AG04449 (cell line): ENCODE results near the gene CASK.

Experiments
- CTCF ChIA-PET: fragments of 350-600 bp; formaldehyde crosslinking; extraction: SDS; loops from one replicate; lab custom pipeline; 2021; ENCODE audit warnings: antibody characterized with exemption; lab: Yijun Ruan, JAX
- POLR2A ChIA-PET: fragments of 400-600, 350-600 bp; formaldehyde crosslinking; extraction: SDS; loops from one replicate; lab custom pipeline; 2020; ENCODE audit warnings: antibody characterized with exemption, inconsistent platforms; lab: Yijun Ruan, JAX
- DNase-seq: peaks from one replicate; pipeline ENCODE4 v3.0.0-alpha.2; 2010; ENCODE audit warnings: low read depth, low spot score
- H3K4me3 ChIP-seq: 2 replicates; pipeline ENCODE4 v1.5.1; 2011; ENCODE audit warnings: low read depth, mild to moderate bottlenecking, control low read depth, low read length
- TF ChIP-seq, protein P1 (sequence below): IDR thresholded peaks from one replicate; pipeline ENCODE4 v1.5.1; 2011; ENCODE audit warnings: mild to moderate bottlenecking, moderate library complexity, low read length, control low read depth, inconsistent platforms; ENCODE audit not compliant: insufficient read depth; ENCODE audit errors: missing control alignments

CASK gene, protein sequence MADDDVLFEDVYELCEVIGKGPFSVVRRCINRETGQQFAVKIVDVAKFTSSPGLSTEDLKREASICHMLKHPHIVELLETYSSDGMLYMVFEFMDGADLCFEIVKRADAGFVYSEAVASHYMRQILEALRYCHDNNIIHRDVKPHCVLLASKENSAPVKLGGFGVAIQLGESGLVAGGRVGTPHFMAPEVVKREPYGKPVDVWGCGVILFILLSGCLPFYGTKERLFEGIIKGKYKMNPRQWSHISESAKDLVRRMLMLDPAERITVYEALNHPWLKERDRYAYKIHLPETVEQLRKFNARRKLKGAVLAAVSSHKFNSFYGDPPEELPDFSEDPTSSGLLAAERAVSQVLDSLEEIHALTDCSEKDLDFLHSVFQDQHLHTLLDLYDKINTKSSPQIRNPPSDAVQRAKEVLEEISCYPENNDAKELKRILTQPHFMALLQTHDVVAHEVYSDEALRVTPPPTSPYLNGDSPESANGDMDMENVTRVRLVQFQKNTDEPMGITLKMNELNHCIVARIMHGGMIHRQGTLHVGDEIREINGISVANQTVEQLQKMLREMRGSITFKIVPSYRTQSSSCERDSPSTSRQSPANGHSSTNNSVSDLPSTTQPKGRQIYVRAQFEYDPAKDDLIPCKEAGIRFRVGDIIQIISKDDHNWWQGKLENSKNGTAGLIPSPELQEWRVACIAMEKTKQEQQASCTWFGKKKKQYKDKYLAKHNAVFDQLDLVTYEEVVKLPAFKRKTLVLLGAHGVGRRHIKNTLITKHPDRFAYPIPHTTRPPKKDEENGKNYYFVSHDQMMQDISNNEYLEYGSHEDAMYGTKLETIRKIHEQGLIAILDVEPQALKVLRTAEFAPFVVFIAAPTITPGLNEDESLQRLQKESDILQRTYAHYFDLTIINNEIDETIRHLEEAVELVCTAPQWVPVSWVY

DNA sequence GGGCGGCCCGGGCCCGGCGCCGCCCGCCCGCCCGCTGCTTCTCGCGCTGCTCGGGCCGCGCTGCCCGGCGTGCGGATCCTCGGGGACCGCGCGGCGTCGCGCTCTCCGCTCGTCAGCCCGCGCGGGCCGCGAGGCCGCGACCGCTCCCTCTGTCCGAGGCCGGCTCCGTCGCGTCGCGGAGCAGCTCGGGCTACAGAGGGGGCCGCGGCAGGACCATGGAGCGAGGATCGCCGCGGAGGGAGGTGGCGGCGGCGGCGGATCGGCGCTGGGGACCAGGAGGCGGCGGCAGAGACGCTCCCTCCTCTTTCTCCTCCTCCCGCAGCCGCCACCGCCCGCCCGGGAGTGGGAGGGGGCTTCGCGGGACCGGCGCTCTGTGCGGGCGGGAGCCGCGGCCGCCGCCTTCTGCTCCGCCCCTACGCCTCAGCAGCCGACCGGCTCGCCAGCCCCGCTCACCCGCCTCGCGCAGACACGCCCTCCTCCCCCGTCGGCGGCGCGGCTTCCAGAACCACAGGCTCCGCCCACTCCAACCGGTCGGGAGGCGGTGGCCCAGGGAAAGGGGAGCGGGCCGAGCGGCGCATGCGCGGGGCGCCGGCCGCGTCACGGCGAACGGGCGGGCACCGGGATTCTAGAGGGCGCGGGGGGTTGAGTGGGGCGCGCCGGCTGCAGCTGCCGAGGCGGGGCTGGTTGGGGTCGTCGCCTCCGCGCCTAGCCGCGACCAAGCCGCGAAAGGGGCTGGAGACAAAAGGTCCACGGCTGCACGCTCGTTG is at the start of gene CASK:
Gene CASK, minus strand, starts transcription at position 344 of the 767 bp plus-strand sequence. CDS start 566 bp downstream, outside the sequence.
- POLR2A ChIA-PET, result no interaction called here
- CTCF ChIA-PET, result no interaction called here
- TF ChIP-seq, protein P1, sequence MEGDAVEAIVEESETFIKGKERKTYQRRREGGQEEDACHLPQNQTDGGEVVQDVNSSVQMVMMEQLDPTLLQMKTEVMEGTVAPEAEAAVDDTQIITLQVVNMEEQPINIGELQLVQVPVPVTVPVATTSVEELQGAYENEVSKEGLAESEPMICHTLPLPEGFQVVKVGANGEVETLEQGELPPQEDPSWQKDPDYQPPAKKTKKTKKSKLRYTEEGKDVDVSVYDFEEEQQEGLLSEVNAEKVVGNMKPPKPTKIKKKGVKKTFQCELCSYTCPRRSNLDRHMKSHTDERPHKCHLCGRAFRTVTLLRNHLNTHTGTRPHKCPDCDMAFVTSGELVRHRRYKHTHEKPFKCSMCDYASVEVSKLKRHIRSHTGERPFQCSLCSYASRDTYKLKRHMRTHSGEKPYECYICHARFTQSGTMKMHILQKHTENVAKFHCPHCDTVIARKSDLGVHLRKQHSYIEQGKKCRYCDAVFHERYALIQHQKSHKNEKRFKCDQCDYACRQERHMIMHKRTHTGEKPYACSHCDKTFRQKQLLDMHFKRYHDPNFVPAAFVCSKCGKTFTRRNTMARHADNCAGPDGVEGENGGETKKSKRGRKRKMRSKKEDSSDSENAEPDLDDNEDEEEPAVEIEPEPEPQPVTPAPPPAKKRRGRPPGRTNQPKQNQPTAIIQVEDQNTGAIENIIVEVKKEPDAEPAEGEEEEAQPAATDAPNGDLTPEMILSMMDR, result no peak
- DNase-seq, result peak; percentile 19
- H3K4me3 ChIP-seq, result peak within 1 kb of the TSS; percentile 71

DNA sequence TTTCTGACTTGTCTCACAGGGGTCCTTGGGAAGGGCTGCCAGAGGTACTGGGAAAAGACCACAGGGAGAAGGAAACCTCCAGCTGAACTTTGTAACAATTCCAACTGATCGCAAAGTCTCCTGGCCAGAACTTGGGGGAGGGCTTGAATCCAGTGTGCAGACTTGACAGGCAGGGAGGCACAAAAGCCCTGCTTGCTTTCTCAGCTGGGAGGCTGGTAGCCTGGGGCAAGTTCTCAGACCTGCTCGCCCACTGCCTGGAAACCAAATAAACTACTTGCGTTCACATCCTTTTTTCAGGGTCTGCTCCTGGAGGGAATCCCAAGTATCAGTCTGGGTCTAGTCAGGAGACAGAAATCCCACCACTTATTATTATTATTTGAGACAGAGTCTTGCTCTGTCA is 48.0 kb upstream of the CASK start:
- H3K4me3 ChIP-seq, result no peak overlapping the region
- DNase-seq, result no peak
- ChIA-PET POLR2A (no interaction called here), CTCF (no interaction called here)
- TF ChIP-seq, protein P1, result no peak

DNA sequence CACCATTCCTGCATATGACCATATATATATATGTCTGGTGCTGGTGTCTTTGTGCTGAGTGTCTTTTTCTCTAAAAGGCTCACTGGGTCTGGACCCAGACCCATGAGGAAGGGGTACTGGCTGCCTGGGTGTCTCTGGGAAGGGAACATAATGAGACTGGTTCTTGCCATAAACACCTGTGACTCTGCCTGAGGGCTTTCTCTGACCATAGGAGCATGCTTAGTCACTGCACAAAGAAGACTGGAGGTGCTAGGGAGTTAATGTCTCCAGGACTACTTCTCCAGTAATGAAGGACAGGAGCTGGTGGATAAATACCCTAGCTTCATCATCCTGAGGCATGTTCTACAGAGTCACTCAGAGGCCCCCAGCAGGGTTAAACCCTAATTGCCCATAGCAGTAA is 47.1 kb upstream of the CASK start:
- H3K4me3 ChIP-seq, result no peak overlapping the region
- ChIA-PET CTCF (no interaction called here), POLR2A (no interaction called here)
- TF ChIP-seq, protein P1, result no peak
- no peak for DNase-seq

DNA sequence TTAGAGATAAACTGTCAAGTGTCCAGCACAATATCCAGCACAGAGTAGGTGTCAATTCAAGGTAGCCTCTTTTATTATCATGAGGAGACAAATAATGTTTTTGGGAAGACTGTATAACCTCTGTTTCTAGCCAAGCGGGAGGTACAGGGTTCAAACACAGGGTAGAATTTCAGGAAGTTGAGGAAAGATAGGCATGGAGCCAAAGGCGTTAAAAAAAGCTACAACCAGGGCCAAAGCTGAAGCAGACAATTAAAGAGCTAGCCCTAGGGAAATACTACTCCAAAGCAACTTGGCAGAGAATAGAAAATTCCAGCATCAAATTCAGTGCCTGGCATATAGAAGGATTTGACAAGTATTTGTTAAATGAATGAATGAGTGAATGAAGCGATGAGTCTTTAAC is 40.0 kb upstream of the CASK start:
- no peak overlapping the region for H3K4me3 ChIP-seq
- ChIA-PET CTCF (no interaction called here), POLR2A (no interaction called here)
- TF ChIP-seq, protein P1, result no peak
- DNase-seq, result no peak

DNA sequence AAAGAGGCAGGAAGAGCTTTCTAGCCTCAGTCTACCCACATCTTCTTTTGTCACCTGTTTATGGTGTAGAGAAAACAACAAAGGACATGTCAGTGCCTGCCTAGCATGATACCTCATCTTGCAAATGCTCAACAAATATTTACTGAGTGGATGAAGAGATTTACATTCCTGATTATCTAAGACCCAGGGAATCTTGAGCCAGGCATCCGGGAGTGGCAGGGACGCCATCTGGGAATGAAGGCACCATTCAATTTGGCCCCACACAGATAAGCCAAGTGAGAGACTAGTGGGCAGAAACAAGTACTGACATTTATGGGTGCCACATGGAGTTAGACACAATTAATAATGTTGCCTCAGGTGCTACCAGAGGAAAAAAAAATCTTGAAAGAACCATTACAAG is 36.8 kb upstream of the CASK start:
- POLR2A ChIA-PET, result no interaction called here
- H3K4me3 ChIP-seq, result no peak overlapping the region
- DNase-seq, result no peak
- TF ChIP-seq, protein P1, result no peak
- CTCF ChIA-PET, result no interaction called here
